ENCODE data around the gene DGKD.
A peak's percentile ranks its signal among the peaks of the same experiment; 100 is the strongest.

Gene DGKD

DNA sequence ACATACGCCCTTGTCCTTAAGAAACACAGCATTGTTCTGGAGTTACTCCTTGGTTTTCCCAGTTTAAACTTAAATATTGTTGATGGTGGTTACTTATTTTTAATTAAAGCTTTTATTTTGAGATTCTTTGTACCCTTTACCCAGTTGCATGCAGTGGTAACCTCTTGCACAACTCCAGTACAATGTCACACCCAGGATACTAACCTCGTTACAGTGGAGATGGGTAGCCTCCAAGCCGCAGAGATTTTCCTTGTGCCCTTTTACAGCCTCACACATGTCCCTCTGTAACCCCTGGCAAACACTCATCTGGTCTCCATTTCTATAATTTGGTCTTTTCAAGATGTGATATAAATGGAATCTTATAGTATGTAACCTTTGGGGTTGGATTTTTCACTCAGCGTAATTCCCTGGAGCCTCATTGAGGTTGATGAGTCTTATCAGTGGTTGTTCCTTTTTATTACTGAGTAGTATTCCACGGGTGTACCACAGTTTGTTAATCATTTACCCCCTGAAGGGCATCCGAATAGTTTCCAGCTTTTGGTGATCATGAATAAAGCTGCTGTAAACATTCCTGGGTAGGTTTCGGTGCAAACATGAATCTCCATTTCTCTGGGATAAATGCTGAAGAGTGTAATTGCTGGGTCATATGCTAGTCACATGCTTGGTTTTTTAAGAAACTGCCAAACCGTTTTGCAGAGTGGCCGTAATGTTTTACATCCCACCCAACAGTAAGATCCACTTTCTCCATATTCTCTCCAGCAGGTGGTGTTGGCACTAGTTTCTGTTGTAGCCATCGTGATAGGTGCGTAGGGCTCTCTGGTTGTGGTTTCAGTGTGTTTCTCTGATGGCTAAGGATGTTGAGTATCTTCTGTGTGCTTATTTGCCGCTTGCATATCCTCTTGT, 68.6 kb downstream of the DGKD start:
- Histone ChIP-seq H3K4me1 (ENCODE audit: control extremely low read depth in 1 of 4, control insufficient read depth in 4 of 4, insufficient read depth in 4 of 4, low read length in 3 of 4) (peaks cover 4 to 26% (median 20%) of the 10 kb centered on the region in 4 experiments), H3K4me3 (ENCODE audit: control insufficient read depth in 1 of 7, extremely low read depth in 1 of 7, insufficient read depth in 4 of 7, low read depth in 2 of 7, low read length in 6 of 7) (no peak overlapping the region), H3K27me3 (replicated peaks in 2 of 5; ENCODE audit: control insufficient read depth in 4 of 5, insufficient read depth in 5 of 5, low read length in 4 of 5) (no peaks in the 10 kb centered on the region), H3K36me3 (ENCODE audit: control insufficient read depth in 4 of 4, insufficient read depth in 4 of 4, low read length in 3 of 4) (peaks cover 0 to 13% (median 2%) of the 10 kb centered on the region in 4 experiments), H3K27ac (ENCODE audit: insufficient read depth in 1 of 2, low read depth in 1 of 2, low read length in 2 of 2, poor library complexity in 1 of 2, severe bottlenecking in 2 of 2) (no peak overlapping the region), H3K9me3 (ENCODE audit: control extremely low read depth in 1 of 5, control insufficient read depth in 4 of 5, insufficient read depth in 2 of 5, low read depth in 1 of 5, low read length in 4 of 5) (peaks cover 0 to 4% (median 2%) of the 10 kb centered on the region in 5 experiments)
- ChIA-PET POLR2A (no interaction called here), CTCF (interaction anchor here (1.3 to 10.2 kb wide), 4 partner anchors 13 to 21 kb away, joined by 4 to 78 read pairs (median 21); no protein-coding TSS in a partner anchor)
- no peak for DNase-seq
- WGBS (ENCODE audit: insufficient coverage): 97% methylated on average over 7 of the region's 12 CpGs

DNA sequence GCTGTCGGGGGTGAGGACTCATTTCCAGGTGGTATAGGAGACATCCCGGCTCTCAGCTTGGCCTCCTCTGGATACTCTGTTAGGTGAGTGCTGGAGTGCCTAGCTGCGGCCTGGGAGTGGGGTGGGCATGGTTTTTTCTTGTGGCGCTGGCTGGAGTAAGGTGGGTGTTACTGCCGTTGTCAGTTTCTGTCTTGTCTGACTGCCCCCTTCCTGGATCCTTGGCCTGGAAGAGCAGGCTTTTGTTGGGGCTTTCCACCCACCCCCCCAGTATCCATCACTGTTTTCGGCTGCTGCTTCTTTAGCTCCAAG, 69.2 kb downstream of the DGKD start:
- CTCF ChIA-PET: interaction anchor here (7.7 kb wide), 1 partner anchor 20 kb away, joined by 38 read pairs; no protein-coding TSS in a partner anchor
- Histone ChIP-seq H3K27ac (ENCODE audit: insufficient read depth in 1 of 2, low read depth in 1 of 2, low read length in 2 of 2, poor library complexity in 1 of 2, severe bottlenecking in 2 of 2) (no peak overlapping the region), H3K4me1 (ENCODE audit: control extremely low read depth in 1 of 4, control insufficient read depth in 4 of 4, insufficient read depth in 4 of 4, low read length in 3 of 4) (peaks cover 4 to 21% (median 16%) of the 10 kb centered on the region in 4 experiments), H3K9me3 (ENCODE audit: control extremely low read depth in 1 of 5, control insufficient read depth in 4 of 5, insufficient read depth in 2 of 5, low read depth in 1 of 5, low read length in 4 of 5) (peaks cover 0 to 4% (median 2%) of the 10 kb centered on the region in 5 experiments), H3K27me3 (replicated peaks in 2 of 5; ENCODE audit: control insufficient read depth in 4 of 5, insufficient read depth in 5 of 5, low read length in 4 of 5) (no peaks in the 10 kb centered on the region), H3K4me3 (ENCODE audit: control insufficient read depth in 1 of 7, extremely low read depth in 1 of 7, insufficient read depth in 4 of 7, low read depth in 2 of 7, low read length in 6 of 7) (no peak overlapping the region), H3K36me3 (ENCODE audit: control insufficient read depth in 4 of 4, insufficient read depth in 4 of 4, low read length in 3 of 4) (peaks cover 0 to 13% (median 2%) of the 10 kb centered on the region in 4 experiments)
- POLR2A ChIA-PET: no interaction called here
- 97% methylated on average over 5 of the region's 6 CpGs for WGBS (ENCODE audit: insufficient coverage)
- DNase-seq: no peak

DNA sequence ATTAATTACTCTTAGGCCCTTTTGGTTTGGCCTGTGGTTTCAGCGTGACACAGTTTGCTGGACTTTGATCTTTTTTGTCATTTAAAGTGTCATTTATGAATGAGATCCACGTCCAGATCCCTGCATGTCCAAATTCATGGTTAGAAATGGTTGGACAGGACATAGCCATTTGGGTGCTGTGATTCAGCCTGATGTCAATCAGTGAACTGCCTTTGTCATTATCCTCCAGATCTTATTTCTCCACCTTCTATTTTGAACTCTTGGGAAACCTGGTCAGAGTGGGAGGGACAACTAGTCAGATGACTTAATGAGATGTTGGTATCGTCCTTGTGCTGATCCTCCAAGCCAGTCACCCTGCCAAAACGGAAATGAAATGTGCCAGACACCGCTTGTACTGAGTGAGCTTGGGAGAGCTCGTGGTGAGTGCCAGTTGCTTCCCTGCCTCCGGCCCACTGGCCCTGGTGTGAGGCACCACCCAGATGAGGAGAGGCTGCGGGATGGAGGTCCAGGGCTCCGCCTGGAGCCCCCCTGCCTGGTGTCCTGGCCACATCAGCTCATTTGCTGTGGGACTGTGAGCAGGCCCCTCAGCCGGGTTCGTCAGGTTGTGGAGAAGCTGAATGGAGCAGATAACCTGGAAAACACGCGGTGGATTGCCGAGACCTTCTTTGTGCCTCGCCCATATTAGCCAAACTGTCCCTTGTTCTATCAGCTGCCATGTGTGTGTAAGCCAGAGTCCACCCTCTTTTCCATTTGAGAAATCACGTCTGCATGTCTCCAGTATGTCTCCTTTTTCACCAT, 70.1 kb downstream of the DGKD start:
- ChIA-PET CTCF (interaction anchor here (1.1 to 7.7 kb wide), 3 partner anchors 9 to 19 kb away, joined by 3 to 38 read pairs (median 21); no protein-coding TSS in a partner anchor), POLR2A (no interaction called here)
- 96% methylated on average over 11 of the region's 16 CpGs for WGBS (ENCODE audit: insufficient coverage)
- Histone ChIP-seq H3K9me3 (ENCODE audit: control extremely low read depth in 1 of 5, control insufficient read depth in 4 of 5, insufficient read depth in 2 of 5, low read depth in 1 of 5, low read length in 4 of 5) (peaks cover 0 to 4% (median 2%) of the 10 kb centered on the region in 5 experiments), H3K4me1 (ENCODE audit: control extremely low read depth in 1 of 4, control insufficient read depth in 4 of 4, insufficient read depth in 4 of 4, low read length in 3 of 4) (peaks cover under 1 to 12% (median 8%) of the 10 kb centered on the region in 4 experiments), H3K36me3 (ENCODE audit: control insufficient read depth in 4 of 4, insufficient read depth in 4 of 4, low read length in 3 of 4) (peaks cover 0 to 13% (median 2%) of the 10 kb centered on the region in 4 experiments), H3K27me3 (replicated peaks in 2 of 5; ENCODE audit: control insufficient read depth in 4 of 5, insufficient read depth in 5 of 5, low read length in 4 of 5) (no peaks in the 10 kb centered on the region), H3K4me3 (ENCODE audit: control insufficient read depth in 1 of 7, extremely low read depth in 1 of 7, insufficient read depth in 4 of 7, low read depth in 2 of 7, low read length in 6 of 7) (no peak overlapping the region), H3K27ac (ENCODE audit: insufficient read depth in 1 of 2, low read depth in 1 of 2, low read length in 2 of 2, poor library complexity in 1 of 2, severe bottlenecking in 2 of 2) (no peak overlapping the region)
- DNase-seq: no peak

DNA sequence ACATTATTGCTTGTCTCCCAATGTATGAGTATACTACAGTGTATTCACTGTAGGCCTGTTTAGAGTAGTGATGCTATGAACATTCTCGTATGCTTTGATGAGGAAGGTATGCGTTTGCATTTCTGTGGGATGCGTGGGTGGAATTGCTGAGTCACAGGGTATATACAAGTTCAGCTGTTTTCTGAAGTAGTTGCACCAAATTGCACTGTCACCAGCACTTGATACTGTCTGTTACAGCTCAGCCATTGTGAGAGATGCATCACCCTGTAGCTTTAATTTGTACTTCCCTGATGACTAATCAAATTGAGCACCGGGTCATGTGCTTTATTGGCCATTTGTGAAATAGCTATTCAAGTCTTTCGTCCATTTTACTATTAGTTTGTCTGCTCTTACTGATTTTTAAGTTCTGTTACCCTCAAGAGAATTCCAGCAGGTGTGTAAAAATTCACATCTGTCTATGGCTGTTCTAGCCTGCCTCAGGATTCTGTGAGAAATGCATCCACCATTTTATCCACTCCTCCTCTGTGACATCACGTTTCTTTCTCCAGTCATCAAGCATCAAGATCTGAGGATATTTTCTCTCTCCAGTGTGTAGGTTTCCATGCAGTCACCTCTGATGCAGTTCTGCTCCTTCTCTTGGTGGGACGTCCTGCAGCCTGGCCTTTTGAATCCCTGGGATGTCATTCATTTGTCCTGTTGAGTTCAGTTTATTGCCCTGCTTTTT, 72.5 kb downstream of the DGKD start:
- ChIA-PET CTCF (interaction anchor here (0.5 to 4.9 kb wide), 2 partner anchors 17 to 192 kb away, joined by 3 to 21 read pairs; no protein-coding TSS in a partner anchor), POLR2A (no interaction called here)
- Histone ChIP-seq H3K36me3 (ENCODE audit: control insufficient read depth in 4 of 4, insufficient read depth in 4 of 4, low read length in 3 of 4) (peaks cover 0 to 13% (median 2%) of the 10 kb centered on the region in 4 experiments), H3K4me1 (ENCODE audit: control extremely low read depth in 1 of 4, control insufficient read depth in 4 of 4, insufficient read depth in 4 of 4, low read length in 3 of 4) (peaks cover 0 to 8% (median 2%) of the 10 kb centered on the region in 4 experiments), H3K9me3 (ENCODE audit: control extremely low read depth in 1 of 5, control insufficient read depth in 4 of 5, insufficient read depth in 2 of 5, low read depth in 1 of 5, low read length in 4 of 5) (peaks cover 0 to 4% (median 2%) of the 10 kb centered on the region in 5 experiments), H3K27ac (ENCODE audit: insufficient read depth in 1 of 2, low read depth in 1 of 2, low read length in 2 of 2, poor library complexity in 1 of 2, severe bottlenecking in 2 of 2) (no peak overlapping the region), H3K27me3 (replicated peaks in 2 of 5; ENCODE audit: control insufficient read depth in 4 of 5, insufficient read depth in 5 of 5, low read length in 4 of 5) (no peaks in the 10 kb centered on the region), H3K4me3 (ENCODE audit: control insufficient read depth in 1 of 7, extremely low read depth in 1 of 7, insufficient read depth in 4 of 7, low read depth in 2 of 7, low read length in 6 of 7) (no peak overlapping the region)
- 98% methylated on average over 7 of the region's 7 CpGs for WGBS (ENCODE audit: insufficient coverage)
- DNase-seq: peak in 2 of 3 donors; percentile 32 to 38

DNA sequence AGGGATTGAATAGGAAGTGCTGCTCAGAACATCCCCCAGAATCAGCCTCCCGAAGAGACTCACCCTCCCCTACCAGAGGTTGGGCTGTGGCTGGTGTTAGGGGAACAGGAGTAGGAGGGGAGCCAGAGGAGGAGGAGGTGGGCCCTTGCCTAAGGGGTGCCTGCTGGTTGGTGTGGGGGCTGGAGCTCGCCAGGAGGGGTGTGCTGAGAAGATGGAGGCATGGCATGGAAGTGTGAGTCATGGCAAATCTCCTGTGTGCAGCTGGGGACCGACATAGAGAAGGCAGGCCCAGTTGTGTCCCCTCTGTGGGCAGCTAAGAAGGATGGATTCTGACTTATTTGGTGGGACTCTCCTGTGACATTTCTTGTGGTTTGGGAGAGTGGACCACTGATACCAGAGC, 73.7 kb downstream of the DGKD start:
- Histone ChIP-seq H3K4me1 (ENCODE audit: control extremely low read depth in 1 of 4, control insufficient read depth in 4 of 4, insufficient read depth in 4 of 4, low read length in 3 of 4) (peaks cover 0 to 8% (median 0%) of the 10 kb centered on the region in 4 experiments), H3K27ac (ENCODE audit: insufficient read depth in 1 of 2, low read depth in 1 of 2, low read length in 2 of 2, poor library complexity in 1 of 2, severe bottlenecking in 2 of 2) (no peak overlapping the region), H3K27me3 (replicated peaks in 2 of 5; ENCODE audit: control insufficient read depth in 4 of 5, insufficient read depth in 5 of 5, low read length in 4 of 5) (no peaks in the 10 kb centered on the region), H3K36me3 (ENCODE audit: control insufficient read depth in 4 of 4, insufficient read depth in 4 of 4, low read length in 3 of 4) (peaks cover 0 to 13% (median 2%) of the 10 kb centered on the region in 4 experiments), H3K9me3 (ENCODE audit: control extremely low read depth in 1 of 5, control insufficient read depth in 4 of 5, insufficient read depth in 2 of 5, low read depth in 1 of 5, low read length in 4 of 5) (peaks cover 0 to 4% (median 2%) of the 10 kb centered on the region in 5 experiments), H3K4me3 (ENCODE audit: control insufficient read depth in 1 of 7, extremely low read depth in 1 of 7, insufficient read depth in 4 of 7, low read depth in 2 of 7, low read length in 6 of 7) (no peak overlapping the region)
- ChIA-PET POLR2A (no interaction called here), CTCF (interaction anchor here (2.1 to 4.9 kb wide), 2 partner anchors 10 to 15 kb away, joined by 4 to 21 read pairs; no protein-coding TSS in a partner anchor)
- DNase-seq: peak in 1 of 3 donors; percentile 19
- 100% methylated on average over 2 of the region's 3 CpGs for WGBS (ENCODE audit: insufficient coverage)

DNA sequence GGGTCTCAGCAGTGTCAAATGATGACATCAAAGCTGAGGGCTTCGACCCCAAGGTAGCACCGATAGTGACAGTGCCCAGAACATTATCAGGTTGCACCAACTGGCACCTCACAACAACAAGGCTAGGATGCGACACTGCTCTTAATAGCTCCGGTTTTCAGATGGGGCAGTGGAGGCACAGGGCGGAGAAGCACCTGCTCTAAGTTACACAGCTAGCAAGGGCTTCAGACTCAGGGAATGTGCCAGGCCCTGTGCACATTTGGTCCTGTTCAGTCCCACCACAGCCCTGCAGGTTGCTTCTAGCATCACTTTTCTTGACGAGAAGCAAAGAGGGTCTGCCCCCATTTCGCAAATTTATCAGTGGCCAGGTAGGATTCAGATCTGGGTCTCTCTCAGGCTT, 74.1 kb downstream of the DGKD start:
- DNase-seq: no peak
- Histone ChIP-seq H3K36me3 (ENCODE audit: control insufficient read depth in 4 of 4, insufficient read depth in 4 of 4, low read length in 3 of 4) (peaks cover 0 to 8% (median 0%) of the 10 kb centered on the region in 4 experiments), H3K4me1 (ENCODE audit: control extremely low read depth in 1 of 4, control insufficient read depth in 4 of 4, insufficient read depth in 4 of 4, low read length in 3 of 4) (peaks cover 0 to 8% (median 0%) of the 10 kb centered on the region in 4 experiments), H3K27me3 (replicated peaks in 2 of 5; ENCODE audit: control insufficient read depth in 4 of 5, insufficient read depth in 5 of 5, low read length in 4 of 5) (no peaks in the 10 kb centered on the region), H3K27ac (ENCODE audit: insufficient read depth in 1 of 2, low read depth in 1 of 2, low read length in 2 of 2, poor library complexity in 1 of 2, severe bottlenecking in 2 of 2) (no peak overlapping the region), H3K4me3 (ENCODE audit: control insufficient read depth in 1 of 7, extremely low read depth in 1 of 7, insufficient read depth in 4 of 7, low read depth in 2 of 7, low read length in 6 of 7) (no peak overlapping the region), H3K9me3 (ENCODE audit: control extremely low read depth in 1 of 5, control insufficient read depth in 4 of 5, insufficient read depth in 2 of 5, low read depth in 1 of 5, low read length in 4 of 5) (peaks cover 0 to 4% (median 2%) of the 10 kb centered on the region in 5 experiments)
- ChIA-PET POLR2A (no interaction called here), CTCF (interaction anchor here (2.1 to 4.9 kb wide), 2 partner anchors 10 to 15 kb away, joined by 4 to 21 read pairs; no protein-coding TSS in a partner anchor)
- WGBS (ENCODE audit: insufficient coverage): 100% methylated on average over 7 of the region's 7 CpGs
